B cell (primary cell): ENCODE measurements around the gene WNK4. TPM values are rescaled to one million over a fixed set of nuclear protein-coding genes. Genes with fewer than 3 reads are reported as not detected.

ENCODE experiments used
- ATAC-seq: fragments of 200-7000 bp; cut with Tn5 transposase; one replicate; pipeline ENCODE4 v1.10.0; 2021; ENCODE audit warnings: low read depth, mild to moderate bottlenecking, moderate number of reproducible peaks, moderate library complexity
- CTCF ChIA-PET: fragments of 350-600 bp; sonication (Branson Sonifier 250); formaldehyde crosslinking; loops from one replicate; lab custom pipeline; 2021; ENCODE audit warnings: antibody characterized with exemption, inconsistent platforms; lab: Charles Lee
- POLR2A ChIA-PET: fragments of 350-600 bp; sonication (Branson Sonifier 250); formaldehyde crosslinking; loops from one replicate; lab custom pipeline; 2021; ENCODE audit warnings: antibody characterized with exemption; lab: Charles Lee
- DNase-seq: peaks from one replicate; pipeline ENCODE4 v3.0.0; 2013
- H2AFZ ChIP-seq: 2 replicates; pipeline ENCODE4 v1.6.1; 2012; ENCODE audit warnings: mild to moderate bottlenecking, low read depth, low read length; ENCODE audit not compliant: insufficient read depth, poor library complexity, severe bottlenecking
- H3K27ac ChIP-seq, 2 donors: 1 replicate in 1 of 2; 2 replicates in 1 of 2; pipeline ENCODE4 v1.5.1; 2012 to 2013; ENCODE audit warnings: low read length in 2 of 2, mild to moderate bottlenecking in 2 of 2, moderate library complexity in 1 of 2
- H3K27me3 ChIP-seq, 4 experiments: fragments of 200-600 bp in 1 of 4; sonication (generic) in 1 of 4; replicated peaks in 1 of 4; 1 replicate in 2 of 4; 2 replicates in 2 of 4; pipeline versions ENCODE4 v1.6.1 to v1.7.0; 2013 to 2016; ENCODE audit warnings: low read length in 3 of 4, mild to moderate bottlenecking in 2 of 4, mixed read lengths in 1 of 4, moderate library complexity in 1 of 4; ENCODE audit not compliant: insufficient read depth in 4 of 4, control insufficient read depth in 3 of 4; ENCODE audit errors: control extremely low read depth in 1 of 4
- H3K36me3 ChIP-seq, 2 experiments: replicated peaks in 1 of 2; 1 replicate in 1 of 2; 2 replicates in 1 of 2; pipeline versions ENCODE4 v1.6.1 to v1.7.1; 2013; ENCODE audit warnings: low read length in 1 of 2; ENCODE audit not compliant: insufficient read depth in 2 of 2, control insufficient read depth in 1 of 2; ENCODE audit errors: control extremely low read depth in 1 of 2, extremely low read depth in 1 of 2
- H3K4me1 ChIP-seq, 2 donors: fragments of 200-600 bp in 1 of 2; sonication (generic) in 1 of 2; 1 replicate in 1 of 2; 2 replicates in 1 of 2; pipeline versions ENCODE4 v1.5.1 to v1.6.1; 2013 to 2017; ENCODE audit warnings: low read length in 2 of 2; ENCODE audit not compliant: control insufficient read depth in 2 of 2, insufficient read depth in 2 of 2
- H3K4me2 ChIP-seq: replicated peaks from 2 replicates; pipeline ENCODE3; 2012; ENCODE audit warnings: mild to moderate bottlenecking, low read depth, low read length; ENCODE audit not compliant: poor library complexity, severe bottlenecking
- H3K4me3 ChIP-seq, 5 experiments: fragments of 200-600 bp in 1 of 5; sonication (generic) in 1 of 5; 1 replicate in 3 of 5; 2 replicates in 2 of 5; pipeline versions ENCODE4 v1.5.1 to v1.7.0; 2011 to 2016; ENCODE audit warnings: low read length in 4 of 5, mild to moderate bottlenecking in 4 of 5, low read depth in 2 of 5, control low read depth in 1 of 5, moderate library complexity in 1 of 5; ENCODE audit not compliant: insufficient read depth in 1 of 5; ENCODE audit errors: control extremely low read depth in 1 of 5, extremely low read depth in 1 of 5
- H3K79me2 ChIP-seq: fragments of 200-600 bp; sonication (generic); one replicate; pipeline ENCODE4 v1.6.0; 2016; ENCODE audit warnings: low read length; ENCODE audit not compliant: control insufficient read depth, insufficient read depth
- H3K9ac ChIP-seq: fragments of 200-600 bp; sonication (generic); 2 replicates; pipeline ENCODE4 v1.6.1; 2017; ENCODE audit warnings: mild to moderate bottlenecking, low read length, moderate library complexity
- H3K9me3 ChIP-seq, 3 donors: one replicate each; pipeline versions ENCODE4 v1.6.1 to v1.7.1; 2013; ENCODE audit warnings: low read length in 2 of 3; ENCODE audit not compliant: control insufficient read depth in 2 of 3, insufficient read depth in 1 of 3; ENCODE audit errors: control extremely low read depth in 1 of 3
- H4K20me1 ChIP-seq: 2 replicates; pipeline ENCODE4 v1.6.0; 2012; ENCODE audit warnings: mild to moderate bottlenecking, low read length; ENCODE audit not compliant: insufficient read depth, control insufficient read depth, poor library complexity, severe bottlenecking
- H3K27ac Mint-ChIP-seq: one replicate; pipeline ENCODE4 v1.8.0; 2021; ENCODE audit warnings: mixed read lengths
- H3K27me3 Mint-ChIP-seq: one replicate; pipeline ENCODE4 v1.8.0; 2021; ENCODE audit warnings: mixed read lengths
- H3K4me1 Mint-ChIP-seq: one replicate; pipeline ENCODE4 v1.8.0; 2021; ENCODE audit warnings: mixed read lengths
- H3K4me3 Mint-ChIP-seq: one replicate; pipeline ENCODE4 v1.8.0; 2021; ENCODE audit warnings: mixed read lengths
- H3K9me3 Mint-ChIP-seq: one replicate; pipeline ENCODE4 v1.8.0; 2022; ENCODE audit warnings: mixed read lengths; ENCODE audit not compliant: insufficient read depth
- EZH2 ChIP-seq: IDR thresholded peaks from 2 replicates; pipeline ENCODE4 v1.6.1; 2012; ENCODE audit warnings: borderline replicate concordance, low read depth, mild to moderate bottlenecking, moderate library complexity, low read length; ENCODE audit not compliant: insufficient read depth, poor library complexity, severe bottlenecking
- WGBS: methylation state at CpG from one replicate; pipeline ENCODE4 v1.1.5; 2013; ENCODE audit warnings: missing lambda C conversion rate; ENCODE audit not compliant: insufficient coverage; 5-methylcytosine and 5-hydroxymethylcytosine counted together
- intact Hi-C: fragments of 100-400 bp; cut with micrococcal nuclease; formaldehyde crosslinking; loops from one replicate; pipeline ENCODE4 v1.10.0; 2022
- polyA plus RNA-seq: library from polyadenylated mRNA; depleted of rRNA; stranded (reverse); fragments of >200 nt; gene quantifications from 2 replicates; pipeline ENCODE4 v1.2.3, GENCODE V29; 2012
- total RNA-seq, 2 donors: library from RNA; stranded (reverse); fragments of 120-200 nt in 1 of 2; gene quantifications; 1 replicate in 1 of 2; 2 replicates in 1 of 2; pipeline versions ENCODE4 v1.2.3 to v1.2.4, GENCODE V29; 2013 to 2022
- TF ChIP-seq, protein P1 (sequence below): fragments of 200-600 bp; IDR thresholded peaks from one replicate; pipeline ENCODE4 v1.8.0; 2022; ENCODE audit warnings: antibody characterized with exemption, mild to moderate bottlenecking

Gene WNK4
- total and polyA plus RNA-seq, 2 donors (not counting 1 experiment from before 2014, with no cell fraction given): 0.03 to 0.44 TPM

DNA sequence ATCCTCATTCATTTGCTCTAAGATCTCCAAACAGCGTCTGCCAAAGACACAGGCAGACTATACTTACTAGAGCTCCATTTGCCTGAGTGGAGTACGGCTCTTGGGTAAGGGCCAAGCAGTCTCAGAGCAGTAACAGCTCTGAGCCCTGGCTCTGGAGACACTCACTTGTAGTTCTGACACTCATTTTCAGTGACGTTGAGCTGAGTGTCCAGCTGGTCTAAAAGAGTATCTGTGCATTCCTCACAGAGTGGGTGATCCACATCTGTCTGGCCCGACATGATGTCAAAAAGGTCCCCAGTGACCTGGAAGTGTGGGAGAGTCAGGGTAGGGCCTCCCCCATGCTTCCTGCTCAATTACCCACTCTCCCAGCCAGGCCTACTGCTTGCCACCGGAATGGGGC is 38.0 kb downstream of the WNK4 start:
- ATAC-seq: no peak
- 100% methylated on average over 4 of the region's 5 CpGs for WGBS

DNA sequence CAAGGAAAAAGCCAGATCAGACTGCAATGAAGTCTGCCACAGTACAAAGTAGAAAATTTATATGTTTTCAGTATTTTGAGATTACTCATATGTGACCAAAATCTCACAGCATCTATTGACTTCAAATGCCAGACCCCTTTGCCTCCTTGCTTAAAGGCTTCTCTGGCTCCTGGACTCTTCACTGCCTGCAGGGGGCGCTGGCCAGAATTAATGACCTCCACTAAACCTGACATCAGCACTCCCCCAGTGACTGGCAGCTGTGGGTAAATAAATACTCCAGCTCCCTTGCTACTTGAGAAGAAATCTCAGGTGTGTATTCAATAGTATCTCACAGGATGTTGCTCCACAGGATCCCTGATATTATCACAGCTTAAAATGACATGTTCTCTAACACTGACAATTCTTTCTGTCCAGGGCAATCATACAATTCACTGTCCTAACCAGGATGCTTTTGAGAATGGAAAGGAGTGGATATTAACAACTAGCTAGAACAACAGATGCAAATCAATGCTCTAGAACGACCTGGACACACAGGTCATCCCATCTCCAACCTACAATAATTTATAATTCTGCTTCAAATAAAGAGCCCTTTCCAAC is 39.6 kb downstream of the WNK4 start:
- Histone ChIP-seq H3K4me2 (no peak overlapping the region), H3K79me2 (peaks cover 51% of the 10 kb centered on the region), H3K36me3 (peaks cover 3 to 55% of the 10 kb centered on the region in 2 experiments), H3K9me3 (no peaks in the 10 kb centered on the region), H2AFZ (no peak overlapping the region), H4K20me1 (peaks cover 10% of the 10 kb centered on the region), H3K27me3 (no peaks in the 10 kb centered on the region), H3K27ac (no peak overlapping the region), H3K9ac (no peak overlapping the region), H3K4me3 (no peak overlapping the region), H3K4me1 (peaks cover 6 to 18% of the 10 kb centered on the region in 2 donors)
- POLR2A ChIA-PET: no interaction called here
- no peaks in the 10 kb centered on the region for H3K9me3 Mint-ChIP-seq
- no peak for ATAC-seq
- CTCF ChIA-PET: interaction anchor here (0.6 to 2.2 kb wide), 12 partner anchors 9 to 178 kb away, joined by 3 to 10 read pairs (median 4); partner anchors contain the start of genes RPL27 and VPS25
- TF ChIP-seq, protein P1, sequence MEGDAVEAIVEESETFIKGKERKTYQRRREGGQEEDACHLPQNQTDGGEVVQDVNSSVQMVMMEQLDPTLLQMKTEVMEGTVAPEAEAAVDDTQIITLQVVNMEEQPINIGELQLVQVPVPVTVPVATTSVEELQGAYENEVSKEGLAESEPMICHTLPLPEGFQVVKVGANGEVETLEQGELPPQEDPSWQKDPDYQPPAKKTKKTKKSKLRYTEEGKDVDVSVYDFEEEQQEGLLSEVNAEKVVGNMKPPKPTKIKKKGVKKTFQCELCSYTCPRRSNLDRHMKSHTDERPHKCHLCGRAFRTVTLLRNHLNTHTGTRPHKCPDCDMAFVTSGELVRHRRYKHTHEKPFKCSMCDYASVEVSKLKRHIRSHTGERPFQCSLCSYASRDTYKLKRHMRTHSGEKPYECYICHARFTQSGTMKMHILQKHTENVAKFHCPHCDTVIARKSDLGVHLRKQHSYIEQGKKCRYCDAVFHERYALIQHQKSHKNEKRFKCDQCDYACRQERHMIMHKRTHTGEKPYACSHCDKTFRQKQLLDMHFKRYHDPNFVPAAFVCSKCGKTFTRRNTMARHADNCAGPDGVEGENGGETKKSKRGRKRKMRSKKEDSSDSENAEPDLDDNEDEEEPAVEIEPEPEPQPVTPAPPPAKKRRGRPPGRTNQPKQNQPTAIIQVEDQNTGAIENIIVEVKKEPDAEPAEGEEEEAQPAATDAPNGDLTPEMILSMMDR: peak; percentile 86
- no peak for TF ChIP-seq EZH2
- no peak overlapping the region for H3K4me3 Mint-ChIP-seq
- WGBS: 71% methylated on average over 1 of the region's 2 CpGs
- intact Hi-C loops: loop anchor here (5.0 kb wide), 2 partner anchors 268 to 662 kb away; partner anchors contain the start of genes DHX8 and HSD17B1
- H3K27me3 Mint-ChIP-seq: no peaks in the 10 kb centered on the region
- H3K4me1 Mint-ChIP-seq: peaks cover 23% of the 10 kb centered on the region
- peak; percentile 71 for DNase-seq
- no peak overlapping the region for H3K27ac Mint-ChIP-seq

More for the DNA sequence above, 38.0 kb downstream of the WNK4 start:
- H3K4me1 Mint-ChIP-seq: peaks cover 12% of the 10 kb centered on the region
- H4K20me1 ChIP-seq: peaks cover 10% of the 10 kb centered on the region
- H3K27me3 ChIP-seq: no peaks in the 10 kb centered on the region
- no peak overlapping the region for H3K4me3 Mint-ChIP-seq
- H3K36me3 ChIP-seq: peaks cover 6 to 71% of the 10 kb centered on the region in 2 experiments
- no peak overlapping the region for H3K27ac ChIP-seq
- ChIA-PET CTCF (interaction anchor here (0.6 to 2.2 kb wide), 4 partner anchors 9 to 104 kb away, joined by 3 to 10 read pairs (median 3); partner anchors contain the start of gene VPS25), POLR2A (no interaction called here)
- no peak overlapping the region for H2AFZ ChIP-seq
- H3K9me3 ChIP-seq: no peaks in the 10 kb centered on the region
- no peak overlapping the region for H3K4me2 ChIP-seq
- H3K4me3 ChIP-seq: no peak overlapping the region
- DNase-seq: no peak
- no peak overlapping the region for H3K27ac Mint-ChIP-seq
- no peaks in the 10 kb centered on the region for H3K9me3 Mint-ChIP-seq
- peaks cover 39% of the 10 kb centered on the region for H3K79me2 ChIP-seq
- H3K4me1 ChIP-seq: peaks cover 3 to 7% of the 10 kb centered on the region in 2 donors
- intact Hi-C loops: no loop called here
- TF ChIP-seq, protein P1: no peak
- no peak for TF ChIP-seq EZH2
- H3K27me3 Mint-ChIP-seq: no peaks in the 10 kb centered on the region
- H3K9ac ChIP-seq: no peak overlapping the region
